PC-3 (cell line): ENCODE results near the gene DOCK10. TPM values are rescaled to one million over a fixed set of nuclear protein-coding genes. Genes with fewer than 3 reads are reported as not detected.
A peak's percentile ranks its signal among the peaks of the same experiment; 100 is the strongest.

ENCODE experiments used
- ATAC-seq: fragments of 200-7000 bp; cut with Tn5 transposase; 2 replicates; pipeline ENCODE4 v1.9.1; 2020; ENCODE audit warnings: mild to moderate bottlenecking, moderate library complexity
- BruUV-seq: library from RNA; stranded (reverse); fragments of 400-500 nt; replicated peaks from 2 replicates; lab custom pipeline; 2021; lab: Mats Ljungman, UMichigan
- CTCF ChIA-PET: fragments of 300-600 bp; sonication (Branson Sonifier 250); formaldehyde crosslinking; loops from one replicate; lab custom pipeline; 2022; ENCODE audit warnings: antibody characterized with exemption; lab: Charles Lee
- POLR2A ChIA-PET: fragments of 300-600 bp; sonication (Branson Sonifier 250); formaldehyde crosslinking; loops from one replicate; lab custom pipeline; 2022; ENCODE audit warnings: antibody characterized with exemption; ENCODE audit not compliant: unreplicated experiment; lab: Charles Lee
- DNase-seq: peaks from one replicate; pipeline ENCODE4 v3.0.0-alpha.2; 2015
- H2AFZ ChIP-seq: fragments of 300-600 bp; sonication (generic); 2 replicates; pipeline ENCODE4 v1.6.0; 2016; ENCODE audit warnings: antibody characterized with exemption, low read length
- H3F3A ChIP-seq: fragments of 300-600 bp; sonication (generic); one replicate; pipeline ENCODE4 v1.6.0; 2017; ENCODE audit warnings: antibody characterized with exemption, low read length, control low read depth, mild to moderate bottlenecking; ENCODE audit not compliant: unreplicated experiment
- H3K27ac ChIP-seq: fragments of 300-600 bp; sonication (generic); 2 replicates; pipeline ENCODE4 v1.5.1; 2016; ENCODE audit warnings: mild to moderate bottlenecking, low read length
- H3K27me3 ChIP-seq: fragments of 300-600 bp; sonication (generic); 2 replicates; pipeline ENCODE4 v1.6.1; 2016; ENCODE audit warnings: low read length, mixed read lengths
- H3K36me3 ChIP-seq: fragments of 300-600 bp; sonication (generic); 2 replicates; pipeline ENCODE4 v1.6.1; 2016; ENCODE audit warnings: low read depth, mixed run types, low read length, mixed read lengths
- H3K4me1 ChIP-seq: fragments of 300-600 bp; sonication (generic); 2 replicates; pipeline ENCODE4 v1.5.1; 2016; ENCODE audit warnings: low read length; ENCODE audit not compliant: insufficient read depth
- H3K4me2 ChIP-seq: fragments of 300-600 bp; sonication (generic); 2 replicates; pipeline ENCODE4 v1.6.0; 2016; ENCODE audit warnings: low read length
- H3K4me3 ChIP-seq: fragments of 300-600 bp; sonication (generic); 2 replicates; pipeline ENCODE4 v1.5.1; 2016; ENCODE audit warnings: mild to moderate bottlenecking, low read length, mixed read lengths
- H3K79me2 ChIP-seq: fragments of 300-600 bp; sonication (generic); 2 replicates; pipeline ENCODE4 v1.6.1; 2017; ENCODE audit warnings: low read length, mixed read lengths
- H3K9ac ChIP-seq: fragments of 300-600 bp; sonication (generic); 2 replicates; pipeline ENCODE4 v1.6.0; 2016; ENCODE audit warnings: mild to moderate bottlenecking, low read length
- H3K9me2 ChIP-seq: fragments of 300-600 bp; sonication (generic); replicated peaks from 2 replicates; pipeline ENCODE4 v1.6.1; 2016; ENCODE audit warnings: mixed run types, low read length, mixed read lengths
- H3K9me3 ChIP-seq: fragments of 300-600 bp; sonication (generic); 2 replicates; pipeline ENCODE4 v1.6.1; 2016; ENCODE audit warnings: low read length, mixed read lengths
- H4K20me1 ChIP-seq: fragments of 300-600 bp; sonication (generic); 2 replicates; pipeline ENCODE4 v1.6.1; 2016; ENCODE audit warnings: low read length, mixed read lengths
- EZH2 ChIP-seq: fragments of 300-600 bp; sonication (generic); IDR thresholded peaks from one replicate; pipeline ENCODE4 v1.6.1; 2017; ENCODE audit warnings: antibody characterized with exemption, mild to moderate bottlenecking, low read length; ENCODE audit not compliant: unreplicated experiment
- EZH2phosphoT487 ChIP-seq: fragments of 300-600 bp; sonication (generic); IDR thresholded peaks from 2 replicates; pipeline ENCODE4 v1.6.1; 2018; ENCODE audit warnings: mild to moderate bottlenecking, antibody characterized with exemption, low read length, borderline replicate concordance
- intact Hi-C: fragments of 100-400 bp; cut with micrococcal nuclease; formaldehyde crosslinking; loops from 2 replicates; pipeline ENCODE4 v1.9.0; 2023
- total RNA-seq: library from RNA; depleted of rRNA; stranded (reverse); fragments of >200 nt; gene quantifications from 2 replicates; pipeline ENCODE4 v1.2.3, GENCODE V29; 2014
- TF ChIP-seq, protein P1 (sequence below): fragments of 300-600 bp; sonication (generic); conservative IDR thresholded peaks from 2 replicates; pipeline ENCODE4 v1.5.1; 2017; ENCODE audit warnings: antibody characterized with exemption, low read depth, mild to moderate bottlenecking, low read length

The DOCK10 gene
- total RNA-seq, 1 experiment from 2014 or later = 23.1 TPM

DNA sequence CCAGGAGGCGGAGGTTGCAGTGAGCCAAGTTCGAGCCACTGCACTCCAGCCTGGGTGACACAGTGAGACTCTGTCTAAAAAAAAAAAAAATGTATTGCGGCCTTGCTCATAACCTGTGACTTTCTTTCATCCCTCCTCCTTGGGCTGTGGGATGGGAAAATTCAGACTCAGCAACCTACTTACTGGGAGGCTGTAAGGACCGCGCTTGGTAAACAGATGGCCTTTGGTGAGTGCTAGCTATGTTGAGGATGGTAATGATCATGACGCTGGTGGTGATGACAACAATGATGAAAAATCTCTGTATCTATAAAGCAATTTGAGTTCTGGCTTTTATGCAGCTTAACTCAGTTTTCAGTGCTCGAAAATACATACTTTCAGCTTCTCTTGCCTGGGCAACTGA is 261.4 kb downstream of the DOCK10 start:
- CTCF ChIA-PET = no interaction called here
- intact Hi-C loops = no loop called here

GRCh38 chr2:224780106-224780505 is 262.2 kb downstream of the DOCK10 start:
- TF ChIP-seq EZH2phosphoT487 = no peak
- TF ChIP-seq EZH2 = no peak
- TF ChIP-seq, protein P1, sequence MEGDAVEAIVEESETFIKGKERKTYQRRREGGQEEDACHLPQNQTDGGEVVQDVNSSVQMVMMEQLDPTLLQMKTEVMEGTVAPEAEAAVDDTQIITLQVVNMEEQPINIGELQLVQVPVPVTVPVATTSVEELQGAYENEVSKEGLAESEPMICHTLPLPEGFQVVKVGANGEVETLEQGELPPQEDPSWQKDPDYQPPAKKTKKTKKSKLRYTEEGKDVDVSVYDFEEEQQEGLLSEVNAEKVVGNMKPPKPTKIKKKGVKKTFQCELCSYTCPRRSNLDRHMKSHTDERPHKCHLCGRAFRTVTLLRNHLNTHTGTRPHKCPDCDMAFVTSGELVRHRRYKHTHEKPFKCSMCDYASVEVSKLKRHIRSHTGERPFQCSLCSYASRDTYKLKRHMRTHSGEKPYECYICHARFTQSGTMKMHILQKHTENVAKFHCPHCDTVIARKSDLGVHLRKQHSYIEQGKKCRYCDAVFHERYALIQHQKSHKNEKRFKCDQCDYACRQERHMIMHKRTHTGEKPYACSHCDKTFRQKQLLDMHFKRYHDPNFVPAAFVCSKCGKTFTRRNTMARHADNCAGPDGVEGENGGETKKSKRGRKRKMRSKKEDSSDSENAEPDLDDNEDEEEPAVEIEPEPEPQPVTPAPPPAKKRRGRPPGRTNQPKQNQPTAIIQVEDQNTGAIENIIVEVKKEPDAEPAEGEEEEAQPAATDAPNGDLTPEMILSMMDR = no peak
- no peak overlapping the region for H3K27ac ChIP-seq
- no peak for DNase-seq
- no TSS peak for BruUV-seq
- H3K4me2 ChIP-seq = no peak overlapping the region
- no peaks in the 10 kb centered on the region for H3K27me3 ChIP-seq
- ATAC-seq = no peak
- no peak overlapping the region for H3K4me3 ChIP-seq
- ChIA-PET CTCF (no interaction called here), POLR2A (no interaction called here)
- no peaks in the 10 kb centered on the region for H3K36me3 ChIP-seq
- H2AFZ ChIP-seq = no peak overlapping the region
- H3K79me2 ChIP-seq = no peaks in the 10 kb centered on the region
- no peak overlapping the region for H3K9ac ChIP-seq
- H3K4me1 ChIP-seq = no peaks in the 10 kb centered on the region
- intact Hi-C loops = no loop called here
- H4K20me1 ChIP-seq = no peaks in the 10 kb centered on the region
- H3K9me3 ChIP-seq = no peaks in the 10 kb centered on the region
- no peaks in the 10 kb centered on the region for H3K9me2 ChIP-seq
- H3F3A ChIP-seq = no peaks in the 10 kb centered on the region

More for the DNA sequence above, 261.4 kb downstream of the DOCK10 start:
- DNase-seq (no peak), ATAC-seq (no peak)
- TF ChIP-seq, protein P1 = no peak
- TF ChIP-seq EZH2phosphoT487 = no peak
- no peak for TF ChIP-seq EZH2
- H2AFZ ChIP-seq = no peak overlapping the region
- no peaks in the 10 kb centered on the region for H3K36me3 ChIP-seq
- POLR2A ChIA-PET = no interaction called here
- no peaks in the 10 kb centered on the region for H3K9me3 ChIP-seq
- H3K27me3 ChIP-seq = no peaks in the 10 kb centered on the region
- H3K4me1 ChIP-seq = no peaks in the 10 kb centered on the region
- H3K9me2 ChIP-seq = no peaks in the 10 kb centered on the region
- H3F3A ChIP-seq = no peaks in the 10 kb centered on the region
- H4K20me1 ChIP-seq = no peaks in the 10 kb centered on the region
- no peaks in the 10 kb centered on the region for H3K79me2 ChIP-seq
- no peak overlapping the region for H3K4me3 ChIP-seq
- H3K27ac ChIP-seq = no peak overlapping the region
- no TSS peak for BruUV-seq
- H3K9ac ChIP-seq = no peak overlapping the region
- H3K4me2 ChIP-seq = no peak overlapping the region

DNA sequence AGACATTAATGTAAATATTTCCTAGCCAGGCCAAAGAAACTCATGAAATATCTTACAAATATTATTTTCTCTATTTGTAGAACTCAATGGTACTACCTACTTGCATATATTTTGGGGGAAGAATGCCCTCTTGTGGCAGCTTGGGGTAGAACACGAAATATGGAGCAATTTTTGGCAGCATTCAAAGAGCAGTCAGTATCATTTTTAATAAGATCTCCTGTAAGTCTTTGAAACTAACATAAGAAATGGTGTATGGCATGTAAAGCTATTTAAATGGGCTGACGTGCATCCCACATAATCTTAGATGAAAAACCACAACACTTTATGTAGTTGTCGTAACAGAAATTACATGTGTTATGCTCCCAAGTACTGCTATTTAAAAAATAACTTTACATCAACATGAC is 263.8 kb downstream of the DOCK10 start:
- no peaks in the 10 kb centered on the region for H3K4me1 ChIP-seq
- H3K4me2 ChIP-seq = no peak overlapping the region
- DNase-seq (peak; percentile 77), ATAC-seq (peak; percentile 73)
- ChIA-PET CTCF (no interaction called here), POLR2A (no interaction called here)
- H3K9ac ChIP-seq = no peak overlapping the region
- H3K27ac ChIP-seq = no peak overlapping the region
- no peaks in the 10 kb centered on the region for H3K27me3 ChIP-seq
- BruUV-seq = no TSS peak
- H3F3A ChIP-seq = no peaks in the 10 kb centered on the region
- no peaks in the 10 kb centered on the region for H4K20me1 ChIP-seq
- no peaks in the 10 kb centered on the region for H3K9me2 ChIP-seq
- no peak overlapping the region for H2AFZ ChIP-seq
- H3K36me3 ChIP-seq = no peaks in the 10 kb centered on the region
- H3K9me3 ChIP-seq = no peaks in the 10 kb centered on the region
- H3K79me2 ChIP-seq = no peaks in the 10 kb centered on the region
- no peak overlapping the region for H3K4me3 ChIP-seq
- TF ChIP-seq, protein P1 = peak; percentile 89
- no peak for TF ChIP-seq EZH2phosphoT487
- no peak for TF ChIP-seq EZH2
- intact Hi-C loops = loop anchor here (1.0 to 10.0 kb wide), 5 partner anchors 29 to 804 kb away; no protein-coding TSS in a partner anchor
